Endothelial cell (in vitro differentiated cells): Measurements from ENCODE around the gene TMEM167A. TPM values are rescaled to one million over a fixed set of nuclear protein-coding genes. Genes with fewer than 3 reads are reported as not detected.

ENCODE experiments used
- DNase-seq: peaks from one replicate; pipeline ENCODE4 v3.0.0; 2021; ENCODE audit warnings: low spot score
- H3K27ac Mint-ChIP-seq: one replicate; pipeline ENCODE4 v1.8.0; 2021; ENCODE audit warnings: mixed read lengths, inconsistent platforms; ENCODE audit not compliant: unreplicated experiment
- H3K27me3 Mint-ChIP-seq: one replicate; pipeline ENCODE4 v1.8.0; 2021; ENCODE audit warnings: mild to moderate bottlenecking, moderate library complexity, mixed read lengths, inconsistent platforms; ENCODE audit not compliant: unreplicated experiment
- H3K36me3 Mint-ChIP-seq: one replicate; pipeline ENCODE4 v1.8.0; 2021; ENCODE audit warnings: mild to moderate bottlenecking, low read depth, mixed read lengths, inconsistent platforms; ENCODE audit not compliant: unreplicated experiment
- H3K4me1 Mint-ChIP-seq: one replicate; pipeline ENCODE4 v1.8.0; 2021; ENCODE audit warnings: mild to moderate bottlenecking, mixed read lengths, inconsistent platforms; ENCODE audit not compliant: unreplicated experiment
- H3K4me3 Mint-ChIP-seq: one replicate; pipeline ENCODE4 v1.8.0; 2021; ENCODE audit warnings: mild to moderate bottlenecking, mixed read lengths, inconsistent platforms; ENCODE audit not compliant: unreplicated experiment
- H3K9me3 Mint-ChIP-seq: one replicate; pipeline ENCODE4 v1.8.0; 2021; ENCODE audit warnings: mixed read lengths, inconsistent platforms; ENCODE audit not compliant: unreplicated experiment
- CTCF ChIP-seq: fragments of 200-600 bp; sonication (generic); IDR thresholded peaks from one replicate; pipeline ENCODE4 v1.5.0; 2021; ENCODE audit warnings: antibody characterized with exemption; ENCODE audit not compliant: unreplicated experiment
- long read RNA-seq: library from polyadenylated mRNA; unstranded; transcript quantifications from one replicate; pipeline ENCODE4 v2.0.0, GENCODE V29; 2020; ENCODE audit not compliant: unreplicated experiment
- total RNA-seq: library from RNA; stranded (reverse); fragmentation: NEBNext Ultra II Directional; extraction: Animal tissue kit (Norgen Biotek cat#: 25700); gene quantifications from one replicate; pipeline ENCODE4 v1.2.1, GENCODE V29; 2021; ENCODE audit not compliant: unreplicated experiment

TMEM167A gene
- total RNA-seq: 106 TPM
- long read RNA-seq, full-length matches to known transcripts: 25 of 35 reads
- long read RNA-seq, partial matches to known transcripts: 8 of 35 reads
- long read RNA-seq, other reads (novel, unspliced or antisense): 2 of 35 reads

DNA sequence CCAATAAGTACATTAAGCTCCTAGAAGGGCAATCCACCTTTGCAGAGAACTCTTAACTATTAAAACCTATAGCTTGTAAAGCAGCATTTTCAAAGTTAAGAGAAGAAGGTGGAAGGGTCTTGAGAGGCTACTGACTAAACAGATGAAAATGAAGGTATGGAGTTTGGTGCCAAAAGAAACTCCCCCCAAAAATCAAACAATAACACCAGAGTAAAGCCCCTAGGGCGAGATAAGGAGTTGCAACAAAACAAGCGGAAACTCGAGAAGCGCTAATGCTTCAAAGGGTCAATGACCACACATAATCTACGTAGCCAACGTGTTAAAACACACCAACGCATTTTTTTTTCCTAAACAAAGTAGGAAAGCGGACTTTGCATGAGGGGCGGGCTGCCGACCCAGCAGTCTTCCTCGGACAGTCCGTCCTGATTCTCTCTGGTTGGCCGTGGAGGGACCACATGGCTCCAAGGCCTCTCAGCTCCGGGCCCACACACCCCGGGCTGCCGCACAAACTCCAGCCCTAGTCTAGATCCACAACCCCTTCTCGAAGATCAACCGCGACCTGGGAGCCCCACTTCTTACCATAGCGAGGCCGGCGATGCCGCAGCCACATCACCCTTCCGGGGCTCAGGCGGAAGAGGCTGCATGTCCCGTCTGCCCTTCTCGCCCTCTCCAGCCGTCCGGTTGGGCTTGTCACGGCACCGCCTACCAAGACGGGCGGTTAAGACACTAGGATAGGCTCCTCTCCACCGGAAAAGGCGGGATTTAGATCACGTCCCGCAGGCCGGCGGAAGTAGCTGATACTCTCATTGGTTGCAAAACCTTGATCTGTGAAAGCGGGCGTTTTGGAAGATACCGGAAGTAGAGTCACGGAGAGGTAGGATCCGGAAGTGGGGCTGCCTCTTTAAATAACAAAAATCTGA lies at the start of gene TMEM167A, which contains the start of gene XRCC4:
TSS of gene TMEM167A (minus strand) at position 653 of the 920 bp plus-strand sequence. CDS start at position 582, 71 bp downstream.
TSS of gene XRCC4 (plus strand) at position 806 of the 920 bp plus-strand sequence. CDS start 27,373 bp downstream, outside the sequence.
- peak within 1 kb of the TSS; percentile 97 for H3K27ac Mint-ChIP-seq

DNA sequence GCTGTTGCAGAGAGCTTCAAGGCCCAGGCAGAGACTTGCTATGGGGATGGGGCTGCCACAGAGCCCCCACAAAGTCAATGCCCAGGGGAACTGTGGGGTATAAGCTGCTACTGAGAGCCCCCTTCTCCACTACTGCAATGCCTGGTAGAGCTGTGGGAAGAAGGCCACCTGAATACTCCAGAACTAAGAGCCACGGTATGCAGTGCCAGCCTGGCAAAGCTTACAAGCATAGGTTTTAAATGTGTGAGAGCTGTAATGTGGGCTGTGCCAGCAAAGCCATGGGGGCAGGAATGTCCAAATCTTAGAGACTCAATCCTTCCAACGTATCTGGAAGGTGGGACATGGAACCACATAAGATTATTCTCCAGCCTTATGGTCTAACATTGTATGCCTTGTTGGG lies 49.3 kb upstream of the TMEM167A start:
- no peaks in the 10 kb centered on the region for H3K9me3 Mint-ChIP-seq
- no peaks in the 10 kb centered on the region for H3K27me3 Mint-ChIP-seq
- no peak overlapping the region for H3K4me3 Mint-ChIP-seq
- no peaks in the 10 kb centered on the region for H3K36me3 Mint-ChIP-seq
- no peaks in the 10 kb centered on the region for H3K4me1 Mint-ChIP-seq
- no peak for TF ChIP-seq CTCF
- no peak for DNase-seq
- H3K27ac Mint-ChIP-seq: no peak overlapping the region

More for the DNA sequence above, at the start of gene TMEM167A, which contains the start of gene XRCC4:
- H3K36me3 Mint-ChIP-seq: no peaks in the 10 kb centered on the region
- TF ChIP-seq CTCF: no peak
- no peaks in the 10 kb centered on the region for H3K9me3 Mint-ChIP-seq
- H3K4me1 Mint-ChIP-seq: peaks cover 39% of the 10 kb centered on the region
- peak within 1 kb of the TSS; percentile 99 for H3K4me3 Mint-ChIP-seq
- H3K27me3 Mint-ChIP-seq: peaks cover 4% of the 10 kb centered on the region
- DNase-seq: peak; percentile 87

DNA sequence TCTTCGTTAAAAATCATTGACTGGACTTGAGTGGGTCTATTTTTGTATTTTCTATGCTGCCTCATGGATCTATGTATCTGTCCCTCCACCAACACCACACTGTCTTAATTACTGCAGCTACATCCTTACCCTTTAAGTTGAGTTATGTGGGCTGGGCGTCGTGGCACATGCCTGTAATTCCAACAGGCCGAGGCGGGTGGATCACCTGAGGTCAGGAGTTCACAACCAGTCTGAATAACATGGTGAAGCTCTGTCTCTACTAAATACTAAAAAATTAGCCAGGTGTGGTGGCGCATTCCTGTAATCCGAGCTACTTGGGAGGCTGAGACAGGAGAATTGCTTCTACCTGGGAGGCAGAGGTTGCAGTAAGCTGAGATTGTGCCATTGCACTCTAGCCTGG lies 48.4 kb upstream of the TMEM167A start:
- Mint-ChIP-seq H3K36me3 (no peaks in the 10 kb centered on the region), H3K27me3 (no peaks in the 10 kb centered on the region), H3K27ac (no peak overlapping the region), H3K9me3 (no peaks in the 10 kb centered on the region), H3K4me1 (no peaks in the 10 kb centered on the region), H3K4me3 (no peak overlapping the region)
- no peak for DNase-seq
- TF ChIP-seq CTCF: no peak

GRCh38 chr5:83124593-83124992 lies 47.4 kb upstream of the TMEM167A start:
- no peaks in the 10 kb centered on the region for H3K36me3 Mint-ChIP-seq
- H3K4me1 Mint-ChIP-seq: no peaks in the 10 kb centered on the region
- TF ChIP-seq CTCF: no peak
- H3K27me3 Mint-ChIP-seq: no peaks in the 10 kb centered on the region
- no peak for DNase-seq
- H3K4me3 Mint-ChIP-seq: no peak overlapping the region
- no peak overlapping the region for H3K27ac Mint-ChIP-seq
- no peaks in the 10 kb centered on the region for H3K9me3 Mint-ChIP-seq

DNA sequence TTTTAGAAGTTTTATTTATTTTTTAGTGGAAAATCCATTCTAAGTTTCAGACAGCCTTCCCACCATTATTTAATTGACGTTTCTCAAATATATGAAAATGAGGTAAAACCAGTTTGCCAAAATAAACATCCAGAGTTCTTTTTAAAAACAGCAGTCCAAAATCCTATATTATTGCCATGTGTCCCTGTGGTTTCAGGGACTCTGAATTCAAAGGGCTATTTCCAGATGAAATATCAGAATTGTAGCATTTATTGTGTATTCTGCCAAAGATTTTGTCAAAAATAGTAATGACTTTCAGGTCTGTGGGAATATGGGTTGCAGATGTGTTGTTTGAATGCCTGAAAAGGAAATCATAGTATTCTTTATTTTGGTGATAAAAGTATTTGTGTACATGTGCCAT lies 41.8 kb upstream of the TMEM167A start:
- Mint-ChIP-seq H3K27me3 (no peaks in the 10 kb centered on the region), H3K9me3 (peaks cover 6% of the 10 kb centered on the region), H3K36me3 (peaks cover 7% of the 10 kb centered on the region), H3K27ac (no peak overlapping the region), H3K4me3 (no peak overlapping the region), H3K4me1 (peaks cover 3% of the 10 kb centered on the region)
- TF ChIP-seq CTCF: no peak
- no peak for DNase-seq
